ENCODE results near the gene TFCP2.

TFCP2 gene

GRCh38 chr12:51208016-51208660 lies 35.2 kb upstream of the TFCP2 start:
- TF ChIP-seq LEF1 (IDR thresholded peaks at IDR 0.05; ENCODE audit: borderline replicate concordance), result no peak
- TF ChIP-seq, protein P1, sequence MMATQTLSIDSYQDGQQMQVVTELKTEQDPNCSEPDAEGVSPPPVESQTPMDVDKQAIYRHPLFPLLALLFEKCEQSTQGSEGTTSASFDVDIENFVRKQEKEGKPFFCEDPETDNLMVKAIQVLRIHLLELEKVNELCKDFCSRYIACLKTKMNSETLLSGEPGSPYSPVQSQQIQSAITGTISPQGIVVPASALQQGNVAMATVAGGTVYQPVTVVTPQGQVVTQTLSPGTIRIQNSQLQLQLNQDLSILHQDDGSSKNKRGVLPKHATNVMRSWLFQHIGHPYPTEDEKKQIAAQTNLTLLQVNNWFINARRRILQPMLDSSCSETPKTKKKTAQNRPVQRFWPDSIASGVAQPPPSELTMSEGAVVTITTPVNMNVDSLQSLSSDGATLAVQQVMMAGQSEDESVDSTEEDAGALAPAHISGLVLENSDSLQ (IDR thresholded peaks at IDR 0.05), result no peak
- TF ChIP-seq NFRKB (IDR thresholded peaks at IDR 0.05), result no peak
- no peak for TF ChIP-seq FOXA1 (IDR thresholded peaks at IDR 0.05)
- no peak for TF ChIP-seq SUZ12 (IDR thresholded peaks at IDR 0.05)
- no peak for TF ChIP-seq BHLHE40 (IDR thresholded peaks at IDR 0.05; ENCODE audit: borderline replicate concordance)
- TF ChIP-seq SP1 (IDR thresholded peaks at IDR 0.05), result no peak
- no peak for TF ChIP-seq CTBP1 (IDR thresholded peaks at IDR 0.05; ENCODE audit: borderline replicate concordance)
- TF ChIP-seq ELF4 (IDR thresholded peaks at IDR 0.05), result no peak
- DNase-seq (ENCODE audit: extremely low spot score), result no peak
- ChIA-PET POLR2A (no interaction called here), CTCF (interaction anchor here (0.6 kb wide), 1 partner anchor 223 kb away, joined by 4 read pairs; no protein-coding TSS in a partner anchor)

GRCh38 chr12:51205350-51205749 lies 32.4 kb upstream of the TFCP2 start:
- ChIA-PET POLR2A (no interaction called here), CTCF (no interaction called here)
- no peak for TF ChIP-seq FOXK2 (IDR thresholded peaks at IDR 0.05)
- TF ChIP-seq SUZ12 (IDR thresholded peaks at IDR 0.05), result no peak
- no peak for TF ChIP-seq FOXM1 (IDR thresholded peaks at IDR 0.05; ENCODE audit: borderline replicate concordance)
- no peak for TF ChIP-seq HDGF (IDR thresholded peaks at IDR 0.05; ENCODE audit: borderline replicate concordance)
- no peak for TF ChIP-seq CTBP1 (IDR thresholded peaks at IDR 0.05; ENCODE audit: borderline replicate concordance)
- no peak for TF ChIP-seq FOXA1 (IDR thresholded peaks at IDR 0.05)
- TF ChIP-seq L3MBTL2 (conservative IDR thresholded peaks at IDR 0.05), result no peak
- TF ChIP-seq NFRKB (IDR thresholded peaks at IDR 0.05), result no peak
- no peak for TF ChIP-seq ZNF384 (IDR thresholded peaks at IDR 0.05)
- TF ChIP-seq, protein P1 (IDR thresholded peaks at IDR 0.05), result no peak
- TF ChIP-seq SP1 (IDR thresholded peaks at IDR 0.05), result no peak
- TF ChIP-seq TARDBP (IDR thresholded peaks at IDR 0.05), result no peak
- TF ChIP-seq BHLHE40 (IDR thresholded peaks at IDR 0.05; ENCODE audit: borderline replicate concordance), result no peak
- no peak for DNase-seq (ENCODE audit: extremely low spot score)

DNA sequence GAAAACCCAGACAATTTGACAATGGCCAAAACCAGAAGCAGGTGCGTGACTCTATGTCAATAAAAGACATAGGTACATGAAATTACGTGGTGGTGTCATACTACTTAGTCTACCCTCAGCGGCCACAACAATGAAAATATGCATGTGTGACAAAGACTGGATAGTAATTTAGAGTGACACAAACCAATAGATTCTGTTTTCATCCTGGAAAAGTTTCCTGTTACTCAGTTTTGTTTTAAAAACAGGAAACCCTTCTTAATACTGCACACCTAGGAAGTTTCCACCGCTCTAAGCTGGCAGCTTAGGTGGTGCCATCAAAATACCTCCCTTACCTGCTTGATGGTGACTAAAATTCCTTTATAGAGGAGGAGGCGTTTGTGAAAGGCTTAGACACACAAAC lies 29.8 kb upstream of the TFCP2 start:
- DNase-seq (ENCODE audit: extremely low spot score), result no peak
- CTCF ChIA-PET, result interaction anchor here (0.5 kb wide), 1 partner anchor 49 kb away, joined by 6 read pairs; no protein-coding TSS in a partner anchor
- POLR2A ChIA-PET, result no interaction called here
- TF ChIP-seq LEF1 (IDR thresholded peaks at IDR 0.05; ENCODE audit: borderline replicate concordance), result no peak
- TF ChIP-seq FOXM1 (IDR thresholded peaks at IDR 0.05; ENCODE audit: borderline replicate concordance), result no peak
- TF ChIP-seq, protein P1 (IDR thresholded peaks at IDR 0.05), result no peak
- no peak for TF ChIP-seq FOXA1 (IDR thresholded peaks at IDR 0.05)
- TF ChIP-seq BHLHE40 (IDR thresholded peaks at IDR 0.05; ENCODE audit: borderline replicate concordance), result no peak
- TF ChIP-seq CTBP1 (IDR thresholded peaks at IDR 0.05; ENCODE audit: borderline replicate concordance), result no peak
- no peak for TF ChIP-seq ELF4 (IDR thresholded peaks at IDR 0.05)
- TF ChIP-seq NFRKB (IDR thresholded peaks at IDR 0.05), result no peak
- no peak for TF ChIP-seq HDGF (IDR thresholded peaks at IDR 0.05; ENCODE audit: borderline replicate concordance)
- TF ChIP-seq TARDBP (IDR thresholded peaks at IDR 0.05), result no peak
- no peak for TF ChIP-seq L3MBTL2 (conservative IDR thresholded peaks at IDR 0.05)
- TF ChIP-seq SP1 (IDR thresholded peaks at IDR 0.05), result no peak
- TF ChIP-seq SUZ12 (IDR thresholded peaks at IDR 0.05), result no peak
- no peak for TF ChIP-seq ARNT (IDR thresholded peaks at IDR 0.05)

GRCh38 chr12:51200806-51201205 lies 27.9 kb upstream of the TFCP2 start:
- no peak for DNase-seq (ENCODE audit: extremely low spot score)
- CTCF ChIA-PET, result no interaction called here
- TF ChIP-seq ARNT (IDR thresholded peaks at IDR 0.05), result no peak
- TF ChIP-seq CTBP1 (IDR thresholded peaks at IDR 0.05; ENCODE audit: borderline replicate concordance), result no peak
- TF ChIP-seq LEF1 (IDR thresholded peaks at IDR 0.05; ENCODE audit: borderline replicate concordance), result no peak
- TF ChIP-seq SP1 (IDR thresholded peaks at IDR 0.05), result no peak
- no peak for TF ChIP-seq HDGF (IDR thresholded peaks at IDR 0.05; ENCODE audit: borderline replicate concordance)
- no peak for TF ChIP-seq FOXA1 (IDR thresholded peaks at IDR 0.05)
- TF ChIP-seq NFRKB (IDR thresholded peaks at IDR 0.05), result no peak
- no peak for TF ChIP-seq L3MBTL2 (conservative IDR thresholded peaks at IDR 0.05)
- no peak for TF ChIP-seq ELF4 (IDR thresholded peaks at IDR 0.05)
- no peak for TF ChIP-seq FOXM1 (IDR thresholded peaks at IDR 0.05; ENCODE audit: borderline replicate concordance)
- TF ChIP-seq ZNF384 (IDR thresholded peaks at IDR 0.05), result no peak
- TF ChIP-seq BHLHE40 (IDR thresholded peaks at IDR 0.05; ENCODE audit: borderline replicate concordance), result no peak
- no peak for TF ChIP-seq TARDBP (IDR thresholded peaks at IDR 0.05)
- no peak for TF ChIP-seq SUZ12 (IDR thresholded peaks at IDR 0.05)
- TF ChIP-seq FOXK2 (IDR thresholded peaks at IDR 0.05), result no peak
- TF ChIP-seq, protein P1 (IDR thresholded peaks at IDR 0.05), result no peak
- POLR2A ChIA-PET, result no interaction called here

DNA sequence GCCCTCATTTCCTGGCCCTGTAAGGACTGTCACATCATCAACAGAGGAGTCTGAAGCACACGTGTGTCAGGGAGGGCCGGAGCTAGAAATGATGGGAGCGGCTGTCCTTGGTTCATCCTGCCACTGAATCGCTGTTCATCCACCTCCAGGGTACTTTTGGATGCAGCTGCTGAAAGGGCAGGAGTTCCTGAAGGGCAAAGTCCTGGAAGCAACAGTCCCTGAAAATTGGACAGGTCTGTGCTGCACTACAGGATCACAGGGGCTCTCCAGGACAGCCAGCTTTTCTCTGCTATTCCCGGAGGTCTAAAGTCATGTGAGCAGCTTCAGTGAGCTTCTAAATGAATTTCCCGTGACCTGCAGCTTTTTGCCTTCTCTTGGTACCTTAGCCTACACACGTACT lies 27.2 kb upstream of the TFCP2 start:
- POLR2A ChIA-PET, result no interaction called here
- TF ChIP-seq HDGF (IDR thresholded peaks at IDR 0.05; ENCODE audit: borderline replicate concordance) (no peak), ELF4 (IDR thresholded peaks at IDR 0.05) (no peak), BHLHE40 (IDR thresholded peaks at IDR 0.05; ENCODE audit: borderline replicate concordance) (no peak), FOXA1 (IDR thresholded peaks at IDR 0.05) (no peak), ZNF384 (IDR thresholded peaks at IDR 0.05) (no peak), NFRKB (IDR thresholded peaks at IDR 0.05) (no peak), CTBP1 (IDR thresholded peaks at IDR 0.05; ENCODE audit: borderline replicate concordance) (no peak)
- CTCF ChIA-PET, result no interaction called here
- DNase-seq (ENCODE audit: extremely low spot score), result no peak

Data from HEK293T (cell line).